Measurements from ENCODE around the gene VPREB1.

- TF ChIP-seq CTCF (IDR thresholded peaks at IDR 0.05) (no peak), EZH2 (IDR thresholded peaks at IDR 0.05) (no peak), EZH2phosphoT487 (IDR thresholded peaks at IDR 0.05) (no peak)
These were observed 43.9 kb upstream of the VPREB1 start for GRCh38 chr22:22200569-22201184.

All from neural progenitor cell (in vitro differentiated cells).